ENCODE data around the gene USH2A.

The USH2A gene

GRCh38 chr1:215776336-215776735, 646.9 kb downstream of the USH2A start:
- no peaks in the 10 kb centered on the region for H3K36me3 ChIP-seq (ENCODE audit: control insufficient read depth, low read depth, low read length)
- H3K9me3 ChIP-seq (ENCODE audit: control insufficient read depth, low read depth, low read length) = no peaks in the 10 kb centered on the region
- no peak overlapping the region for H3K4me3 ChIP-seq (ENCODE audit: low read length)
- no peak overlapping the region for H3K27ac ChIP-seq (ENCODE audit: low read length)
- no peaks in the 10 kb centered on the region for H3K27me3 ChIP-seq (ENCODE audit: control insufficient read depth, insufficient read depth, low read length)
- H3K4me1 ChIP-seq (ENCODE audit: control insufficient read depth, low read depth, low read length) = peaks cover 19% of the 10 kb centered on the region
- H3K9ac ChIP-seq (ENCODE audit: low read length) = no peak overlapping the region

GRCh38 chr1:215772151-215772550, 651.1 kb downstream of the USH2A start:
- H3K9ac ChIP-seq (ENCODE audit: low read length) = no peak overlapping the region
- H3K4me1 ChIP-seq (ENCODE audit: control insufficient read depth, low read depth, low read length) = peaks cover 30% of the 10 kb centered on the region
- H3K27ac ChIP-seq (ENCODE audit: low read length) = no peak overlapping the region
- H3K36me3 ChIP-seq (ENCODE audit: control insufficient read depth, low read depth, low read length) = no peaks in the 10 kb centered on the region
- H3K27me3 ChIP-seq (ENCODE audit: control insufficient read depth, insufficient read depth, low read length) = no peaks in the 10 kb centered on the region
- H3K9me3 ChIP-seq (ENCODE audit: control insufficient read depth, low read depth, low read length) = no peaks in the 10 kb centered on the region
- H3K4me3 ChIP-seq (ENCODE audit: low read length) = no peak overlapping the region

- peaks cover 16% of the 10 kb centered on the region for H3K4me1 ChIP-seq (ENCODE audit: control insufficient read depth, low read depth, low read length)
- no peaks in the 10 kb centered on the region for H3K36me3 ChIP-seq (ENCODE audit: control insufficient read depth, low read depth, low read length)
- no peaks in the 10 kb centered on the region for H3K27me3 ChIP-seq (ENCODE audit: control insufficient read depth, insufficient read depth, low read length)
- H3K4me3 ChIP-seq (ENCODE audit: low read length) = no peak overlapping the region
- no peaks in the 10 kb centered on the region for H3K9me3 ChIP-seq (ENCODE audit: control insufficient read depth, low read depth, low read length)
- H3K27ac ChIP-seq (ENCODE audit: low read length) = no peak overlapping the region
- H3K9ac ChIP-seq (ENCODE audit: low read length) = no peak overlapping the region
These were observed 654.9 kb downstream of the USH2A start for GRCh38 chr1:215768303-215768702.

- Histone ChIP-seq H3K27me3 (ENCODE audit: control insufficient read depth, insufficient read depth, low read length) (no peaks in the 10 kb centered on the region), H3K36me3 (ENCODE audit: control insufficient read depth, low read depth, low read length) (no peaks in the 10 kb centered on the region), H3K9ac (ENCODE audit: low read length) (no peak overlapping the region), H3K9me3 (ENCODE audit: control insufficient read depth, low read depth, low read length) (no peaks in the 10 kb centered on the region), H3K4me1 (ENCODE audit: control insufficient read depth, low read depth, low read length) (peaks cover 16% of the 10 kb centered on the region), H3K4me3 (ENCODE audit: low read length) (no peak overlapping the region), H3K27ac (ENCODE audit: low read length) (no peak overlapping the region)
These were observed 655.5 kb downstream of the USH2A start for GRCh38 chr1:215767761-215768160.

- Histone ChIP-seq H3K4me1 (ENCODE audit: control insufficient read depth, low read depth, low read length) (peaks cover 12% of the 10 kb centered on the region), H3K27ac (ENCODE audit: low read length) (no peak overlapping the region), H3K9ac (ENCODE audit: low read length) (no peak overlapping the region), H3K9me3 (ENCODE audit: control insufficient read depth, low read depth, low read length) (no peaks in the 10 kb centered on the region), H3K27me3 (ENCODE audit: control insufficient read depth, insufficient read depth, low read length) (no peaks in the 10 kb centered on the region), H3K4me3 (ENCODE audit: low read length) (no peak overlapping the region), H3K36me3 (ENCODE audit: control insufficient read depth, low read depth, low read length) (no peaks in the 10 kb centered on the region)
These were observed 656.7 kb downstream of the USH2A start for GRCh38 chr1:215766521-215766920.

GRCh38 chr1:215765833-215766232, 657.4 kb downstream of the USH2A start:
- H3K4me1 ChIP-seq (ENCODE audit: control insufficient read depth, low read depth, low read length) = peaks cover 12% of the 10 kb centered on the region
- no peaks in the 10 kb centered on the region for H3K36me3 ChIP-seq (ENCODE audit: control insufficient read depth, low read depth, low read length)
- H3K9me3 ChIP-seq (ENCODE audit: control insufficient read depth, low read depth, low read length) = no peaks in the 10 kb centered on the region
- H3K4me3 ChIP-seq (ENCODE audit: low read length) = no peak overlapping the region
- H3K27me3 ChIP-seq (ENCODE audit: control insufficient read depth, insufficient read depth, low read length) = no peaks in the 10 kb centered on the region
- H3K9ac ChIP-seq (ENCODE audit: low read length) = no peak overlapping the region
- no peak overlapping the region for H3K27ac ChIP-seq (ENCODE audit: low read length)

GRCh38 chr1:215761446-215761845, 661.8 kb downstream of the USH2A start:
- H3K27ac ChIP-seq (ENCODE audit: low read length) = no peak overlapping the region
- H3K4me3 ChIP-seq (ENCODE audit: low read length) = no peak overlapping the region
- H3K27me3 ChIP-seq (ENCODE audit: control insufficient read depth, insufficient read depth, low read length) = no peaks in the 10 kb centered on the region
- no peak overlapping the region for H3K9ac ChIP-seq (ENCODE audit: low read length)
- no peaks in the 10 kb centered on the region for H3K9me3 ChIP-seq (ENCODE audit: control insufficient read depth, low read depth, low read length)
- H3K4me1 ChIP-seq (ENCODE audit: control insufficient read depth, low read depth, low read length) = no peaks in the 10 kb centered on the region
- H3K36me3 ChIP-seq (ENCODE audit: control insufficient read depth, low read depth, low read length) = no peaks in the 10 kb centered on the region

- Histone ChIP-seq H3K4me1 (ENCODE audit: control insufficient read depth, low read depth, low read length) (no peaks in the 10 kb centered on the region), H3K27me3 (ENCODE audit: control insufficient read depth, insufficient read depth, low read length) (no peaks in the 10 kb centered on the region), H3K36me3 (ENCODE audit: control insufficient read depth, low read depth, low read length) (no peaks in the 10 kb centered on the region), H3K27ac (ENCODE audit: low read length) (no peak overlapping the region), H3K9me3 (ENCODE audit: control insufficient read depth, low read depth, low read length) (no peaks in the 10 kb centered on the region), H3K9ac (ENCODE audit: low read length) (no peak overlapping the region), H3K4me3 (ENCODE audit: low read length) (no peak overlapping the region)
These were observed 669.1 kb downstream of the USH2A start for GRCh38 chr1:215754112-215754511.

GRCh38 chr1:215749414-215749813, 673.8 kb downstream of the USH2A start:
- H3K9me3 ChIP-seq (ENCODE audit: control insufficient read depth, low read depth, low read length) = no peaks in the 10 kb centered on the region
- H3K4me1 ChIP-seq (ENCODE audit: control insufficient read depth, low read depth, low read length) = no peaks in the 10 kb centered on the region
- H3K36me3 ChIP-seq (ENCODE audit: control insufficient read depth, low read depth, low read length) = no peaks in the 10 kb centered on the region
- H3K27ac ChIP-seq (ENCODE audit: low read length) = no peak overlapping the region
- no peaks in the 10 kb centered on the region for H3K27me3 ChIP-seq (ENCODE audit: control insufficient read depth, insufficient read depth, low read length)
- no peak overlapping the region for H3K4me3 ChIP-seq (ENCODE audit: low read length)
- no peak overlapping the region for H3K9ac ChIP-seq (ENCODE audit: low read length)

- Histone ChIP-seq H3K9ac (ENCODE audit: low read length) (no peak overlapping the region), H3K9me3 (ENCODE audit: control insufficient read depth, low read depth, low read length) (no peaks in the 10 kb centered on the region), H3K27ac (ENCODE audit: low read length) (no peak overlapping the region), H3K4me3 (ENCODE audit: low read length) (no peak overlapping the region), H3K36me3 (ENCODE audit: control insufficient read depth, low read depth, low read length) (no peaks in the 10 kb centered on the region), H3K27me3 (ENCODE audit: control insufficient read depth, insufficient read depth, low read length) (no peaks in the 10 kb centered on the region), H3K4me1 (ENCODE audit: control insufficient read depth, low read depth, low read length) (no peaks in the 10 kb centered on the region)
These were observed 674.8 kb downstream of the USH2A start for GRCh38 chr1:215748431-215748830.

GRCh38 chr1:215744419-215744818, 678.8 kb downstream of the USH2A start:
- Histone ChIP-seq H3K4me1 (ENCODE audit: control insufficient read depth, low read depth, low read length) (no peaks in the 10 kb centered on the region), H3K9me3 (ENCODE audit: control insufficient read depth, low read depth, low read length) (no peaks in the 10 kb centered on the region), H3K36me3 (ENCODE audit: control insufficient read depth, low read depth, low read length) (no peaks in the 10 kb centered on the region), H3K9ac (ENCODE audit: low read length) (no peak overlapping the region), H3K4me3 (ENCODE audit: low read length) (no peak overlapping the region), H3K27me3 (ENCODE audit: control insufficient read depth, insufficient read depth, low read length) (no peaks in the 10 kb centered on the region), H3K27ac (ENCODE audit: low read length) (no peak overlapping the region)

- Histone ChIP-seq H3K9me3 (ENCODE audit: control insufficient read depth, low read depth, low read length) (no peaks in the 10 kb centered on the region), H3K27ac (ENCODE audit: low read length) (no peak overlapping the region), H3K4me3 (ENCODE audit: low read length) (no peak overlapping the region), H3K36me3 (ENCODE audit: control insufficient read depth, low read depth, low read length) (no peaks in the 10 kb centered on the region), H3K9ac (ENCODE audit: low read length) (no peak overlapping the region), H3K27me3 (ENCODE audit: control insufficient read depth, insufficient read depth, low read length) (no peaks in the 10 kb centered on the region), H3K4me1 (ENCODE audit: control insufficient read depth, low read depth, low read length) (no peaks in the 10 kb centered on the region)
These were observed 684.2 kb downstream of the USH2A start for GRCh38 chr1:215739025-215739424.
